HG02759 (cell line): ENCODE measurements around the gene DNM3.

Experiments used
- ATAC-seq: cut with Tn5 transposase; IDR thresholded peaks from one replicate; pipeline ENCODE4 v1.9.1; 2021; ENCODE audit warnings: mild to moderate bottlenecking, moderate library complexity; ENCODE audit not compliant: unreplicated experiment

The DNM3 gene

GRCh38 chr1:172162236-172162635 is 320.9 kb downstream of the DNM3 start:
- no peak for ATAC-seq

GRCh38 chr1:172163498-172164215 is 322.4 kb downstream of the DNM3 start:
- no peak for ATAC-seq

- no peak for ATAC-seq
Measured at GRCh38 chr1:172165403-172165802, 324.1 kb downstream of the DNM3 start.

GRCh38 chr1:172167796-172168596 is 326.7 kb downstream of the DNM3 start:
- ATAC-seq: no peak

GRCh38 chr1:172168597-172168872 is 327.2 kb downstream of the DNM3 start:
- ATAC-seq: no peak

- ATAC-seq: no peak
Measured at GRCh38 chr1:172169836-172170235, 328.5 kb downstream of the DNM3 start.

- no peak for ATAC-seq
Measured at GRCh38 chr1:172172352-172172831, 331.1 kb downstream of the DNM3 start.

GRCh38 chr1:172176206-172176605 is 334.9 kb downstream of the DNM3 start:
- no peak for ATAC-seq

- no peak for ATAC-seq
Measured at GRCh38 chr1:172177849-172178248, 336.6 kb downstream of the DNM3 start.

GRCh38 chr1:172178886-172179285 is 337.6 kb downstream of the DNM3 start:
- no peak for ATAC-seq

- ATAC-seq: no peak
Measured at GRCh38 chr1:172179918-172180317, 338.6 kb downstream of the DNM3 start.

GRCh38 chr1:172180501-172181285 is 339.4 kb downstream of the DNM3 start:
- ATAC-seq: peak; percentile 58

GRCh38 chr1:172184506-172185191 is 343.4 kb downstream of the DNM3 start:
- ATAC-seq: peak; percentile 2

GRCh38 chr1:172185211-172185610 is 343.9 kb downstream of the DNM3 start:
- peak; percentile 47 for ATAC-seq

- no peak for ATAC-seq
Measured at GRCh38 chr1:172185996-172186395, 344.7 kb downstream of the DNM3 start.

GRCh38 chr1:172201572-172201971 is 360.3 kb downstream of the DNM3 start:
- ATAC-seq: no peak

GRCh38 chr1:172203135-172203823 is 362.0 kb downstream of the DNM3 start:
- ATAC-seq: no peak

- ATAC-seq: no peak
Measured at GRCh38 chr1:172203902-172204301, 362.6 kb downstream of the DNM3 start.

GRCh38 chr1:172206256-172206655 is 365.0 kb downstream of the DNM3 start:
- ATAC-seq: no peak

GRCh38 chr1:172208635-172209034 is 367.3 kb downstream of the DNM3 start:
- no peak for ATAC-seq
